GM12878 (cell line): ENCODE results near the gene TRPM5. TPM values are rescaled to one million over a fixed set of nuclear protein-coding genes. Genes with fewer than 3 reads are reported as not detected.

Experiments used
- ATAC-seq: fragments of 200-7000 bp; cut with Tn5 transposase; 3 replicates; pipeline ENCODE4 v1.9.1; 2020; ENCODE audit warnings: mild to moderate bottlenecking, moderate library complexity
- BruUV-seq: library from RNA; stranded (reverse); fragments of 400-500 nt; replicated peaks from 2 replicates; lab custom pipeline; 2021; lab: Mats Ljungman, UMichigan
- CTCF ChIA-PET: fragments of 300-600 bp; sonication (Branson Sonifier 250); formaldehyde crosslinking; extraction: SDS; loops from one replicate; lab custom pipeline; 2021; ENCODE audit warnings: inconsistent platforms; lab: Yijun Ruan, JAX
- POLR2A ChIA-PET: fragments of 350-600 bp; formaldehyde crosslinking; extraction: SDS; loops from one replicate; lab custom pipeline; 2021; ENCODE audit warnings: inconsistent platforms; lab: Charles Lee
- RAD21 ChIA-PET: fragments of 300-600 bp; sonication (Branson Sonifier 250); formaldehyde crosslinking; loops from one replicate; lab custom pipeline; 2023; ENCODE audit warnings: antibody characterized with exemption; ENCODE audit not compliant: unreplicated experiment; lab: Charles Lee
- SMC1A ChIA-PET: fragments of 300-600 bp; sonication (Branson Sonifier 250); formaldehyde crosslinking; loops from one replicate; lab custom pipeline; 2023; ENCODE audit not compliant: unreplicated experiment, uncharacterized antibody; lab: Charles Lee
- DNase-seq: peaks from one replicate; pipeline ENCODE4 v3.0.0-alpha.2; 2011; ENCODE audit warnings: low read depth, low spot score
- FAIRE-seq: peaks from 3 replicates; lab custom pipeline; 2011; peaks lifted over from hg19 to GRCh38; lab: Jason Lieb, UNC
- H2AFZ ChIP-seq: 2 replicates; pipeline ENCODE4 v1.6.0; 2011; ENCODE audit warnings: low read depth, low read length, control low read depth; ENCODE audit not compliant: control insufficient read depth
- H3K27ac ChIP-seq: 2 replicates; pipeline ENCODE4 v1.5.1; 2011; ENCODE audit warnings: control low read depth; ENCODE audit not compliant: control insufficient read depth, insufficient read depth
- H3K27me3 ChIP-seq, 2 experiments: replicated peaks in 1 of 2; 2 replicates each; pipeline versions ENCODE4 v1.6.0 to v1.6.1; 2011; ENCODE audit warnings: low read length in 1 of 2; ENCODE audit not compliant: control insufficient read depth in 2 of 2, insufficient read depth in 2 of 2
- H3K36me3 ChIP-seq, 2 experiments: 2 replicates each; pipeline ENCODE4 v1.5.1; 2011; ENCODE audit warnings: low read length in 1 of 2; ENCODE audit not compliant: control insufficient read depth in 2 of 2, insufficient read depth in 2 of 2
- H3K4me1 ChIP-seq: 2 replicates; pipeline ENCODE4 v1.6.1; 2011; ENCODE audit warnings: mild to moderate bottlenecking, low read length, moderate library complexity, mixed read lengths; ENCODE audit not compliant: control insufficient read depth, insufficient read depth
- H3K4me2 ChIP-seq: 2 replicates; pipeline ENCODE4 v1.6.0; 2011; ENCODE audit warnings: control low read depth; ENCODE audit not compliant: control insufficient read depth, insufficient read depth
- H3K4me3 ChIP-seq: fragments of 200-600 bp; sonication (generic); 2 replicates; pipeline ENCODE4 v1.5.1; 2016
- H3K79me2 ChIP-seq: 2 replicates; pipeline ENCODE4 v1.6.0; 2011; ENCODE audit warnings: low read length; ENCODE audit not compliant: control insufficient read depth, insufficient read depth
- H3K9ac ChIP-seq: 2 replicates; pipeline ENCODE4 v1.8.0; 2011; ENCODE audit warnings: low read length, control low read depth, mixed read lengths; ENCODE audit not compliant: control insufficient read depth, insufficient read depth
- H3K9me3 ChIP-seq: replicated peaks from 3 replicates; pipeline ENCODE4 v1.5.1; 2011; ENCODE audit warnings: mild to moderate bottlenecking, low read length; ENCODE audit not compliant: control insufficient read depth, insufficient read depth
- H4K20me1 ChIP-seq: 2 replicates; pipeline ENCODE4 v1.6.0; 2011; ENCODE audit not compliant: control insufficient read depth, insufficient read depth
- BACH1 ChIP-seq: fragments of 450-650 bp; IDR thresholded peaks from 2 replicates; pipeline ENCODE4 v1.6.1; 2017; ENCODE audit warnings: mild to moderate bottlenecking, borderline replicate concordance
- BHLHE40 ChIP-seq, 2 experiments: fragments of 450-650 bp in 1 of 2; IDR thresholded peaks; 2 replicates each; pipeline ENCODE4 v1.6.1; 2011 to 2017; ENCODE audit warnings: low read depth in 2 of 2, borderline replicate concordance in 1 of 2, improper control_type of control experiment in 1 of 2, low read length in 1 of 2, mild to moderate bottlenecking in 1 of 2
- CBX5 ChIP-seq: sonication (generic); IDR thresholded peaks from 2 replicates; pipeline ENCODE4 v1.6.1; 2016; ENCODE audit warnings: low read depth, moderate library complexity, mild to moderate bottlenecking, inconsistent platforms
- CHD4 ChIP-seq: fragments of 200-600 bp; sonication (generic); IDR thresholded peaks from 2 replicates; pipeline ENCODE4 v1.6.1; 2016; ENCODE audit warnings: mild to moderate bottlenecking
- DPF2 ChIP-seq: fragments of 450-650 bp; IDR thresholded peaks from 2 replicates; pipeline ENCODE4 v1.6.1; 2017; ENCODE audit warnings: mild to moderate bottlenecking
- JUND ChIP-seq: IDR thresholded peaks from 2 replicates; pipeline ENCODE4 v1.6.1; 2012; ENCODE audit warnings: low read depth, mild to moderate bottlenecking, low read length, improper control_type of control experiment, moderate library complexity
- ZNF274 ChIP-seq: IDR thresholded peaks from one replicate; pipeline ENCODE4 v1.8.0; 2011; ENCODE audit not compliant: insufficient read length, insufficient read depth
- WGBS: methylation state at CpG from one replicate; pipeline ENCODE4 v1.1.6; 2016; ENCODE audit warnings: low lambda C conversion rate; ENCODE audit not compliant: insufficient replicate concordance, insufficient coverage; ENCODE audit errors: missing lambda C conversion rate; 5-methylcytosine and 5-hydroxymethylcytosine counted together
- in situ Hi-C: fragments of 300-500 bp; cut with MboI; formaldehyde crosslinking; loops from 9 replicates; pipeline ENCODE4 v1.14.3; 2018; ENCODE audit warnings: mixed read lengths
- intact Hi-C: fragments of 100-400 bp; cut with micrococcal nuclease; formaldehyde crosslinking; loops from one replicate; pipeline ENCODE4 v1.14.2; 2022; ENCODE audit not compliant: unreplicated experiment
- polyA plus RNA-seq, 11 experiments: library from polyadenylated mRNA; depleted of rRNA in 4 of 11; unstranded in 6 of 11; stranded (reverse) in 5 of 11; fragments of >200 nt; fragmentation: Nextera tagmentation in 4 of 11; fragmentation: Illumina TruSeq in 1 of 11; extraction: Ambion mirVana in 4 of 11; extraction: Trizol in 1 of 11; gene quantifications; 1 replicate in 1 of 11; 2 replicates in 10 of 11; pipeline versions ENCODE4 v1.2.1 to v1.2.3, GENCODE V29; 2011 to 2016; ENCODE audit warnings: inconsistent platforms in 2 of 11, missing spikeins in 2 of 11, low read depth in 1 of 11
- total RNA-seq, 4 experiments: library from RNA; depleted of rRNA in 3 of 4; stranded (reverse); fragments of >200 nt in 3 of 4; fragmentation: Illumina TruSeq in 1 of 4; extraction: Trizol in 1 of 4; gene quantifications; 2 replicates each; pipeline versions ENCODE4 v1.2.1 to v1.2.3, GENCODE V29; 2013 to 2021
- TF ChIP-seq, protein P1 (sequence below): IDR thresholded peaks from 2 replicates; pipeline ENCODE4 v1.6.1; 2012; ENCODE audit warnings: low read length, inconsistent platforms
- TF ChIP-seq, protein P2 (sequence below), 3 experiments: IDR thresholded peaks in 2 of 3; conservative IDR thresholded peaks in 1 of 3; 2 replicates each; pipeline ENCODE4 v1.5.1; 2011; ENCODE audit warnings: low read depth in 3 of 3, low read length in 3 of 3, mild to moderate bottlenecking in 3 of 3, control low read depth in 2 of 3, moderate library complexity in 2 of 3, inconsistent platforms in 1 of 3, mixed read lengths in 1 of 3; ENCODE audit not compliant: control insufficient read depth in 2 of 3, insufficient read depth in 1 of 3; ENCODE audit errors: extremely low read depth in 1 of 3
- TF ChIP-seq, protein P3 (sequence below): fragments of 450-650 bp; IDR thresholded peaks from 2 replicates; pipeline ENCODE4 v1.6.1; 2018; ENCODE audit warnings: mild to moderate bottlenecking, low read depth, moderate library complexity; ENCODE audit not compliant: partially characterized antibody

Gene TRPM5
- total and polyA plus RNA-seq, 10 of the 15 experiments (the other 5 are each of a cell fraction or from before 2014, with no cell fraction given): not detected

DNA sequence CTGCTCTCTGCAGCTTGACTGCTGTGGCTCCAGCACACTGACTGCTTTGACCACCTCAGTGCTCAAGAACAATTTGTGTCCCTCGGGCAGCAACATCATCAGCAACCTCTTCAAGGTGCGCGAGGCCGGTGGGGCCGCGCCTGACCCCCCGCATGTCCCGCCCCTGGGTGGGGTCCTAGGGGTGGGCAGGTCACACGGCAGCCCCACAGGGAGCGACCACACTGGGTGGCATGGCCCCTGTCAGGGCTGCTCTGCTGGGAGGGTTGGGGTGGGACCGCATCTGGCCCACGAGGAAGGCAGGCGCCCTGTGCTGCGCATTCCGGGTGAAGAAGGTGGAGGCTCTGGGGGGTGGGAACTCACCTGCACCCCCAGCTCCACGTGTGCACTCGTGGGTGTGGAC is 48.5 kb downstream of the TRPM5 start:
- H3K9ac ChIP-seq: no peak overlapping the region
- 91% methylated on average over 14 of the region's 17 CpGs for WGBS
- BruUV-seq: no TSS peak
- DNase-seq: no peak
- peaks cover 0 to 51% of the 10 kb centered on the region in 2 experiments; a peak in 3 of 4 replicates for H3K36me3 ChIP-seq
- no peak for TF ChIP-seq JUND
- TF ChIP-seq DPF2: no peak
- TF ChIP-seq, protein P1, sequence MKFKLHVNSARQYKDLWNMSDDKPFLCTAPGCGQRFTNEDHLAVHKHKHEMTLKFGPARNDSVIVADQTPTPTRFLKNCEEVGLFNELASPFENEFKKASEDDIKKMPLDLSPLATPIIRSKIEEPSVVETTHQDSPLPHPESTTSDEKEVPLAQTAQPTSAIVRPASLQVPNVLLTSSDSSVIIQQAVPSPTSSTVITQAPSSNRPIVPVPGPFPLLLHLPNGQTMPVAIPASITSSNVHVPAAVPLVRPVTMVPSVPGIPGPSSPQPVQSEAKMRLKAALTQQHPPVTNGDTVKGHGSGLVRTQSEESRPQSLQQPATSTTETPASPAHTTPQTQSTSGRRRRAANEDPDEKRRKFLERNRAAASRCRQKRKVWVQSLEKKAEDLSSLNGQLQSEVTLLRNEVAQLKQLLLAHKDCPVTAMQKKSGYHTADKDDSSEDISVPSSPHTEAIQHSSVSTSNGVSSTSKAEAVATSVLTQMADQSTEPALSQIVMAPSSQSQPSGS: no peak
- TF ChIP-seq CBX5: no peak
- TF ChIP-seq, protein P2, sequence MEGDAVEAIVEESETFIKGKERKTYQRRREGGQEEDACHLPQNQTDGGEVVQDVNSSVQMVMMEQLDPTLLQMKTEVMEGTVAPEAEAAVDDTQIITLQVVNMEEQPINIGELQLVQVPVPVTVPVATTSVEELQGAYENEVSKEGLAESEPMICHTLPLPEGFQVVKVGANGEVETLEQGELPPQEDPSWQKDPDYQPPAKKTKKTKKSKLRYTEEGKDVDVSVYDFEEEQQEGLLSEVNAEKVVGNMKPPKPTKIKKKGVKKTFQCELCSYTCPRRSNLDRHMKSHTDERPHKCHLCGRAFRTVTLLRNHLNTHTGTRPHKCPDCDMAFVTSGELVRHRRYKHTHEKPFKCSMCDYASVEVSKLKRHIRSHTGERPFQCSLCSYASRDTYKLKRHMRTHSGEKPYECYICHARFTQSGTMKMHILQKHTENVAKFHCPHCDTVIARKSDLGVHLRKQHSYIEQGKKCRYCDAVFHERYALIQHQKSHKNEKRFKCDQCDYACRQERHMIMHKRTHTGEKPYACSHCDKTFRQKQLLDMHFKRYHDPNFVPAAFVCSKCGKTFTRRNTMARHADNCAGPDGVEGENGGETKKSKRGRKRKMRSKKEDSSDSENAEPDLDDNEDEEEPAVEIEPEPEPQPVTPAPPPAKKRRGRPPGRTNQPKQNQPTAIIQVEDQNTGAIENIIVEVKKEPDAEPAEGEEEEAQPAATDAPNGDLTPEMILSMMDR (IDR thresholded peaks at IDR 0.05 in 2 of 3, conservative IDR thresholded peaks at IDR 0.05 in 1 of 3; ENCODE audit: control insufficient read depth in 2 of 3, extremely low read depth in 1 of 3, insufficient read depth in 1 of 3, low read depth in 3 of 3, low read length in 3 of 3): no peak
- TF ChIP-seq BHLHE40 (IDR thresholded peaks at IDR 0.05; ENCODE audit: borderline replicate concordance in 1 of 2, low read depth in 2 of 2, low read length in 1 of 2): no peak
- TF ChIP-seq ZNF274: no peak
- TF ChIP-seq, protein P3, sequence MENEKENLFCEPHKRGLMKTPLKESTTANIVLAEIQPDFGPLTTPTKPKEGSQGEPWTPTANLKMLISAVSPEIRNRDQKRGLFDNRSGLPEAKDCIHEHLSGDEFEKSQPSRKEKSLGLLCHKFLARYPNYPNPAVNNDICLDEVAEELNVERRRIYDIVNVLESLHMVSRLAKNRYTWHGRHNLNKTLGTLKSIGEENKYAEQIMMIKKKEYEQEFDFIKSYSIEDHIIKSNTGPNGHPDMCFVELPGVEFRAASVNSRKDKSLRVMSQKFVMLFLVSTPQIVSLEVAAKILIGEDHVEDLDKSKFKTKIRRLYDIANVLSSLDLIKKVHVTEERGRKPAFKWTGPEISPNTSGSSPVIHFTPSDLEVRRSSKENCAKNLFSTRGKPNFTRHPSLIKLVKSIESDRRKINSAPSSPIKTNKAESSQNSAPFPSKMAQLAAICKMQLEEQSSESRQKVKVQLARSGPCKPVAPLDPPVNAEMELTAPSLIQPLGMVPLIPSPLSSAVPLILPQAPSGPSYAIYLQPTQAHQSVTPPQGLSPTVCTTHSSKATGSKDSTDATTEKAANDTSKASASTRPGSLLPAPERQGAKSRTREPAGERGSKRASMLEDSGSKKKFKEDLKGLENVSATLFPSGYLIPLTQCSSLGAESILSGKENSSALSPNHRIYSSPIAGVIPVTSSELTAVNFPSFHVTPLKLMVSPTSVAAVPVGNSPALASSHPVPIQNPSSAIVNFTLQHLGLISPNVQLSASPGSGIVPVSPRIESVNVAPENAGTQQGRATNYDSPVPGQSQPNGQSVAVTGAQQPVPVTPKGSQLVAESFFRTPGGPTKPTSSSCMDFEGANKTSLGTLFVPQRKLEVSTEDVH: no peak
- TF ChIP-seq CHD4: no peak
- no peak for TF ChIP-seq BACH1
- ATAC-seq: no peak
- no peaks in the 10 kb centered on the region for H3K9me3 ChIP-seq
- H3K79me2 ChIP-seq: peaks cover 11% of the 10 kb centered on the region
- in situ Hi-C loops: loop anchor here (25.0 kb wide), 1 partner anchor 1584 kb away; the partner anchor contains the start of genes PIDD1, PNPLA2 and RPLP2
- H3K27ac ChIP-seq: no peak overlapping the region
- ChIA-PET CTCF (no interaction called here), RAD21 (no interaction called here), POLR2A (no interaction called here), SMC1A (no interaction called here)
- no peaks in the 10 kb centered on the region; the same call in 1 of the 2 replicates for H4K20me1 ChIP-seq
- intact Hi-C loops: no loop called here
- H3K4me3 ChIP-seq: no peak overlapping the region
- H3K4me1 ChIP-seq: peaks cover 21% of the 10 kb centered on the region
- no peak overlapping the region for H3K4me2 ChIP-seq
- H3K27me3 ChIP-seq: no peaks in the 10 kb centered on the region
- H2AFZ ChIP-seq: no peak overlapping the region
- no peak for FAIRE-seq
